ENCODE results near the gene PA2G4.
"Not testable (repeated sequence)": the region's sequence is repeated elsewhere in the genome, so short reads cannot be mapped to it uniquely, and the experiment has no call there.

The PA2G4 gene

DNA sequence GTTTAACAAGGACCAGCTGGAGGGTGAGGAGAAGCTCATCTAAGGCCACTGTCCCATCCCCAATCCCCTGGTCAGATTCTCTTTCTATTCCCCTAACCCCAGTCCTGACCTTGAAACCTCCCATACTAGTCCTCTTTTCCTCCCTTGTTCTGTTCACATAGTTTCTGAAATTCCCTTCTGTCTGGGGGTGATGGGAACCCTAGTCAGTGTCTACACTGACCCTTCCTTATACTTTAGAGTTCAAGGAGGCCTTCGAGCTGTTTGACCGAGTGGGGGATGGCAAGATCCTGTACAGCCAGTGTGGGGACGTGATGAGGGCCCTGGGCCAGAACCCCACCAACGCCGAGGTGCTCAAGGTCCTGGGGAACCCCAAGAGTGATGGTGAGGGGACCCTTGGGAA is 50.5 kb downstream of the PA2G4 start:
- DNase-seq: no peak

DNA sequence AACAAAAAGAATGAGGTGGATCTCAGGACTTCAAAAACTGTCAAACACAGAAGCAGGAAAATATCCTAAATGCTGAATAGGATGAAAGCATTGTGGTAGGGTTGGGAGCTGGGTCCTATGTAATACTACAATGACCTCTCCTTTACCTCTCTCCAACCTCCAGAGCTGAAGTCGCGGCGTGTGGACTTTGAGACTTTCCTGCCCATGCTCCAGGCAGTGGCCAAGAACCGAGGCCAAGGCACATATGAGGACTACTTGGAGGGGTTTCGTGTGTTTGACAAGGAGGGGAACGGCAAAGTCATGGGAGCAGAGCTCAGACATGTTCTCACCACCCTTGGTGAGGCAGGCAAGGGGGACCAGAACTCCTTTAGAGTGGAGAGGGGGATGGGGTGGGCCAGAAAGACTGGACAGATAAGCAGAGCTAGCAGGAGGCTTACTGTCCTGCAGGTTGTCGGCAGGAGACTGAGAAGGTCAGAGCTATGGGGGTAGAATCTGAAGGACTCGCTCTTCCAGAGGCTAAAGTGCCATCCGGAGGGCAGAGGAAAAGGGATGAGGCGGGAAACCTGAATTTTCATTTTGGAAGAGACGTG is 51.0 kb downstream of the PA2G4 start:
- DNase-seq: no peak

DNA sequence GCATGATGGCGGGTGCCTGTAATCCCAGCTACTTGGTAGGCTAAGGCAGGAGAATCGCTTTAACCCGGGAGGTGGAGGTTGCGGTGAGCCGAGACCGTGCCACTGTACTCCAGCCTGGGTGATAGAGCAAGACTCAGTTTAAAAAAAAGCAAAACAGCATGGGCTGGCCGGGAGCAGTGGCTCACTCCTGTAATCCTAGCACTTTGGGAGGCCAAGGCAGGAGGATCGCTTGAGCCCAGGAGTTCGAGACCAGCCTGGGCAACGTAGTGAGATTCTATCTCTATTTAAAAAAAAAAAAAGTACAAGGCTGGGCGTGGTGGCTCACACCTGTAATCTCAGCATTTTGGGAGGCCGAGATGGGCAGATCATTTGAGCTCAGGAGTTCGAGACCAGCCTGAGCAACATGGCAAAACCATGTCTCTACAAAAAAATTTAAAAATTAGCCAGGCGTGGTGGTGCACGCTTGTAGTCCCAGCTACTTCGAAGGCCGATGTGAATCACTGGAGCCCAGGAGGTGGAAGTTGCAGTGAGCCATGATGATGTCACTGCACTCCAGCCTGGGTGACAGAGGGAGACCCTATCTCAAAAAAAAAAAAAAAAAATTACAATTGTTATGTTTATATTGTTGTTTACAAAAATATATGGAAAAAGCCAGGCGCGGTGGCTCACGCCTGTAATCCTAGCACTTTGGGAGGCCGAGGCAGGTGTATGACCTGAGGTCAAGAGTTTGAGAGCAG is 52.3 kb downstream of the PA2G4 start:
- DNase-seq: not testable (repeated sequence)

DNA sequence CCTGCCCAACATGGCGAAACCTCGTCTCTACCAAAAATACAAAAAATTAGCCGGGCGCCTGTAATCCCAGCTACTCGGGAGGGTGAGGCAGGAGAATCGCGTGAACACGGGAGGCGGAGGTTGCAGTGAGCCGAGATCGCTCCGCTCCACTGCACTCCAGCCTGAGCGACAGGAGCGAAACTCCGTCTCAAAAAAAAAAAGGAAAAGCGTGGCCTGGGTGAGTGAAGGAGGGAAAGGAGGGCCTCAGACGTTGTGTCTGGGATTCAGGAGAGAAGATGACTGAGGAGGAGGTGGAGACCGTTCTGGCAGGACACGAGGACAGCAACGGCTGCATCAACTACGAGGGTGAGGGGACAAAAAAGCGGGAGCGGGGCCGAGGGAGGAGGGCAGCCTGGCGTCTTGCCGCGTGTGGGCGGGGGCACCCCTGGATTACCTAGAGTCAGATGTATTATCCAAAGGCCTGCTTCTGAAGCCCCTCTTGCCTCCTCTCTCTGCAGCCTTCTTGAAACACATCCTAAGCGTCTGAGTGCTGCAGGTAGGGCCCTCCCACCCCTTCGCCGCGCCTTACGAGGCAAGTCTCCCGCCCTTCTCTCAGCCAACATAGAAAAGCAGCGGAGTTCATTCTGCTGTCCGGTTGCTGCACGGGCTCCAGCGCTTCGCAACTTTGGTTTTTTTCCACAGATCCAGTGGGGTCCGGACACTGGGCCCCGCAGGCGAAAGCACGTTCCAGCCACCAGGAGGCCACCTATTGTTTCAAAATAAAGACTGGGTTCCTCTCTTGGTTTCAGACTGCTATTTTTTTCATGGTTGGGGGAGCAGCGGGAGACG is 53.1 kb downstream of the PA2G4 start:
- peak; percentile 39 to 44 for DNase-seq

DNA sequence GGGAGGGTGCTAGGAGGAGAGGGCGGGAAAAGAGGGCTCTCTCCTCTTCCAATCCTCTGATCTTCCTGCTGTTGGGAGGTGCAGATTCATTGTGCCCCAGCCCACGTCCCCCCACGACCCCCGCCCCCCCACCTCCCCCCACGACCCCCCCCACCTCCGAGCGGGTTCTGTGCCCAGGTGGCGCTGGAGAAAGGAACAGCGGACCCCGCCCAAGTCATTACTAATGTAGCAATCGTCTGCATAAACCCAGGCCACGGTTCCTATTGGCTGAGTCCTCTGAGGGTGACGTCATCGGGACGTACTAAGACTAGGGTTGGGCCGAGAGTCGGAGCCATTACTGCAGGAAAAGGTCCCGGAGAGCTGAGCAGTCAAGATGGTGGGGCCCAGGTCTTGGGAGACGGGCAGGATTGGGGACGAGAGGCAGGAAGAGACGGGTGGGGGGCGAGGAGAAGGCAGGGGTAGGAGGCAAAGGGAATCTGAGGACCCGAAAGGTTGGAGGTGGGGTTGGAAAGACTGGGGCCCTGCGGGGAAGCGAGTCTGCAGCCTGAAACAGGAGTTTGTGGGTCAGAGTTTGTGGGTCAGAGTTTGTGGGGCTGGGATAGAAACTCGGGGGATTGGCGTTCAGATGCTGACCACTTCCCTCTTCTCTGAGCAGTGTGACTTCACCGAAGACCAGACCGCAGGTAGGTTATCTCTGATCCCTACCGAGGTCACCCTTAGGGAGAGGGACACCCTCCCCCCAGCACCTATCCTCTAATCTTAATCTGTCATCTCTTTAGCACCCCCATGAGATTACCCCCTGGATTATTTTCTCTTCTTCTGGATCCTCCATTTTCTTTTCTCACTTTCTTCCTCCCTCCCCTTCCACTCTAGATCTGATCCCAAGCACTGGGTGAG is 53.9 kb downstream of the PA2G4 start, which contains the start of gene MYL6:
MYL6 (plus strand) TSS at position 331 of the 897 bp plus-strand sequence; CDS start at position 374, 43 bp downstream.
- DNase-seq: peak; percentile 93

DNA sequence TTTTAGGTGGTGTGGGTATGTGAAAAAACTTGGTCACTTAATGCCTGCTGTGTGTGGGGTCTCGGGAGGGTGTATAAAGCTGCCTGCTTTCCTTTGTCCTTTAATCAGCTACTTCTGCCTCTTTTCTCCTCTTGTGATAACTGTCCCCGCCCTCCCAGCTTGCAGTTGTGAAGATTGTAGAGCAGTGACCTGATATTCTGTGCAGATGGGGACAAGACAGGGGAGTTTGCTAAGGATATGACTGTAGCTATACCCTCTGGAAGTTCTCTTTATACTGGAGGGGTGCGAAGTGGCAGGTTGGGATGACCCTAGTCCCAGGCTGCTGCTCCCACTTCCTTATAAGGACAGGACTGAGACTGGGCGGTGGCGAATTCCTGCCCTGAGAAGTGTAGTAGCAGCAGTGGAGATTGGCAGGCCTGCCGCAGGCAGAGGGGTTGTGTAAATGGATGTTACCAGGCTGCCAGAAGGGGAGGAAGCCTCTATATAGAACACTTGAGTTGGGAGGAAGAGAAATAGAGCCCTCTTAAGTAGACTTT is 54.6 kb downstream of the PA2G4 start:
- peak in 1 of 2 donors; percentile 25 for DNase-seq

DNA sequence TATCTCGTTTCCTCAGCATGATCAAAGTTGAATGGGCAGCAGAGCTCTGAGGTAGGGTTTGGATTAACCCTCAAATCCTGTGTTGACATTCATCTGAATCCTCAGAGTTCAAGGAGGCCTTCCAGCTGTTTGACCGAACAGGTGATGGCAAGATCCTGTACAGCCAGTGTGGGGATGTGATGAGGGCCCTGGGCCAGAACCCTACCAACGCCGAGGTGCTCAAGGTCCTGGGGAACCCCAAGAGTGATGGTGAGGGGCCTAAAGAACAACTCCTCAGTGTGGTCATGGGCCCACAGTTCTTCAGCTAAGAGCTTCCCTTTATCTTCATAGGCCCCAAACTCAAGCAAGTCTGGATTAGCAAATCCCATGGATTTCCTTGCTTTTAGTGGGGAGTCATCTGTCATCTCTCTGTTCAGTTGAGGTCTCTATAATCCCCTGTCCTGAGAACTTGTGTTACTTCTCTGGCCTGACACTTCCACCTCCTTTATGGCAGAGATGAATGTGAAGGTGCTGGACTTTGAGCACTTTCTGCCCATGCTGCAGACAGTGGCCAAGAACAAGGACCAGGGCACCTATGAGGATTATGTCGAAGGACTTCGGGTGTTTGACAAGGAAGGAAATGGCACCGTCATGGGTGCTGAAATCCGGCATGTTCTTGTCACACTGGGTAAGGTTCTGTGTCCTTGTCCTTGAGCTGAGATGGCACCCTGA is 55.3 kb downstream of the PA2G4 start:
- no peak for DNase-seq

DNA sequence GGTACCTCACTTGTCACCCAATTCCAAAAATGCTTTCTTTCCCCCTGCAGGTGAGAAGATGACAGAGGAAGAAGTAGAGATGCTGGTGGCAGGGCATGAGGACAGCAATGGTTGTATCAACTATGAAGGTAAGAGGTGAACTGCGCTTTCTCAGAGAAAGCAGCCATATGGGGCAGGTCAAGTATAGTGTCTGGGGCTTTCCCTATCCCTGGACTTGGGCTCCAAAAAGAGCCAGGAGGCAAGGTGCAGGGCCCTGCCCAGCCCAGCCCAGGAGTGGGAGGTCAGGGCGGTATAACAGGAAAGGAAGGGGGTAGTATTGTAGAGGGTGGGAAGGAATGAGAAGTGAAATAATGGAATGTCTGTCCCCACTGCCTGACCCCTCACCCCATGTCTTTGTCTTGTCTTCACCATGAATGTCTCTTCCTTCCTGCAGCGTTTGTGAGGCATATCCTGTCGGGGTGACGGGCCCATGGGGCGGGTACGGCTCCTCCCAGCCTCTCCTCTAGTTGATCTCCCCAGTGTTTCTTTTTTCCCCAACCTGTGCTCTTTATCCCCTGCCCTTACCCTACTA is 55.9 kb downstream of the PA2G4 start:
- peak; percentile 53 to 66 for DNase-seq

DNA sequence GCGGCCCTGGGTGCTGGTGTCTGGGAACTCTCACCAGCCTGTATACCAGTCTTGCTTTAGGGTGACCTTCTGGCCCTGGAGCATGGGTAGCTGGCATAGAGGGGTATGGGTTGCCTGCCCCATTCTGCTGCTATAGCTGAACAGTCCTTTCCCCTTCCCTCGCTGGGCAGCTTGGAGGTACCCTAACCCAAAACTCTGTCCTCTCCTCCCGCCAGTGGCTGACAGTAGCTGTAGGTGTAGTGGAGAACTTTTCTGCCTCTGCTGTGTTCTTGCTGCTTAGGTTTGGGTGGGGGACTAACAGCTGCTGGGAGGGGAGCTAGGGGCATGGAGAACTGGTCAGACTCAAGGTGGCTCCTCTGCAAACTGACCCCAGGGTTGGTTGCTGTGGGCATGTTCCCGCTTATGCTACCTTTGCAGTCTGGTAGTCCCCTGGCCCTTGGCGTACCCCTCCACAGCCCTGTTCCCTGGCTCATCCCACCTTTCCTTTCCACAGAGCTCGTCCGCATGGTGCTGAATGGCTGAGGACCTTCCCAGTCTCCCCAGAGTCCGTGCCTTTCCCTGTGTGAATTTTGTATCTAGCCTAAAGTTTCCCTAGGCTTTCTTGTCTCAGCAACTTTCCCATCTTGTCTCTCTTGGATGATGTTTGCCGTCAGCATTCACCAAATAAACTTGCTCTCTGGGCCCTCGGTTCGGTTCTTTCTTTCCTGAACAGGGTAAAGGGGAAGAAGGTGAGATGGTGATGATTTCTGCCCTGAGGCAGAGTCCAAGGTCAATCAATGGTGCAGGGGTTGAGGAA is 56.7 kb downstream of the PA2G4 start:
- DNase-seq: no peak

DNA sequence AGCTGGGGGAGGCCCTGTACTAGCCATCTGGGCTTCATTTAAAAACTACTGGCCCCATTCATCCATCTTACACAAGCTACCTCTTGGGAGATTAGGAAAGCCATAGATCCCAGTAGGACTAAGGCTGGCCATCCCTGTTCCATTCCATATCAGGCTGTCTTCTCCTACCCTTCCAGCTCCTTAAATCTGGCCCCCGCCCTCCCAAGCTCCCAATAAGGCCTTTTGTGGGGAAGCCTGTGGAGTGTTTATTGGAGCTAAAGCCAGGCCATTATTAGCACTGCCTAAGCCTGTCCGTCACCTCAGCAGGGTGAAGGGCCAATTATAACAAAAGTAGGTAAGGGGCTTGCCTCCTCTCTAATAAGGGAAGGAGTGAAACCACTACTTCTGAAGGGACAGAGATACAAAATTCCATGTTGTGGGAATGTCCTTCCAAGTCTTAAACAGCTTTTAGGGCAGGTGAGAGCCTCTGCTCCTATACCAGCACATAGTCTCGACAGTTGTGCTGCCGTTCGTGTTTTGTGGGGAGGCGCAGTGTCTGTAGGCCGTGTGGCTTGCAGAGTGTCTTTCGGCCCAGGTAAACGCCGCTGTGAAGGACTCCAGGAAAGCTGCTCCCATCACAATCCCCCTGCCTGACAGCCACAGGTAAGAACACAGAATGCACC is 57.5 kb downstream of the PA2G4 start:
- no peak for DNase-seq

DNA sequence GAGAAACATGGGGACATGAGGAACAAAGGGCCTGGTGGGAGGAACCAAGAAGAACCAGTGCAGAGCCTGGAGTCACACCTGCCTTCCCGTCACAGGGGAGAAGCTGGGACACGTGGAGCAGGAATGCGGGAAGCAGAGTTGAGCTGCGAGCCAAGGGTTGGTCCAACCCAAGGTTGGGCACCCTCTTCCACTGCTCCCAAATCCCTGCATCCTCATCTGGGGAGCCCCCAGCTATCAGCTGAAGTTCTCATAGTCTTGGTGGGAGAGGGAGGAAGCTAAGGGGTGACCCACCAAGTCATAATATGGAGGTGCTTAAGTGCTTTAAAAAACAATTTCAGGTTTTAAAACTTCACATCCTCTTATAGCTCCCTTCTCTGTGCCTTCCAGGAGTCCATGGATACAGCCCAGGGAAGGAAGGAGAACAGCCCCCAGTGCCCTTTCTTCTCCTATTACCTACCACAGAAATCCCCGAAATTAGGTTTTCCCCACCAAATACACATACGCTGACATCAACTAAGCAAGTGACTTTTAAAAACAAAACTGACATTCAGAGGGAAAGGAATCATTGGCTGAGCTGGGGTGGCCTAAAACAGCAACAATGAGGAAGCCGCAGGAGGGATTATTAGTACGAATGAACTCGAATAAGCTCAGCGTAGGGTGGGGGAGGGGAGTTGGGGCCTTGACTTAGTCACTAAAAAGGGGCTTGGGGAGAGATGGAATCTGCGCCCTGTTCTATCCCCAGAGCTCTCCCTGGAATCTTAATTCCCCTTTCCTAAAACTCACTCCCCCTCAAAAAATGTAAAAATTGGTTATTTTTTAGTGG is 58.3 kb downstream of the PA2G4 start:
- DNase-seq: no peak

Measured in activated CD4-positive, alpha-beta T cell treated with anti-CD3 and anti-CD28 coated beads for 4 hours (primary cell).